Activated naive CD8-positive, alpha-beta T cell treated with anti-CD3 and anti-CD28 coated beads, Interleukin-2, amount 50 U/mL, for 24 hours (primary cell): Measurements from ENCODE around the gene AK4.
"Not testable (repeated sequence)": the region's sequence is repeated elsewhere in the genome, so short reads cannot be mapped to it uniquely, and the experiment has no call there.

ENCODE experiments used
- ATAC-seq: fragments of 150-1000 bp; cut with Tn5 transposase; one replicate; pipeline ENCODE4 v1.10.0; 2021
- DNase-seq: peaks from one replicate; pipeline ENCODE4 v3.0.0; 2021
- H3K27ac Mint-ChIP-seq: one replicate; pipeline ENCODE4 v1.8.0; 2021; ENCODE audit warnings: mild to moderate bottlenecking, mixed read lengths
- H3K27me3 Mint-ChIP-seq: one replicate; pipeline ENCODE4 v1.8.0; 2021; ENCODE audit warnings: mixed read lengths
- H3K36me3 Mint-ChIP-seq: one replicate; pipeline ENCODE4 v1.8.0; 2021; ENCODE audit warnings: low read depth, mixed read lengths
- H3K4me1 Mint-ChIP-seq: one replicate; pipeline ENCODE4 v1.8.0; 2021; ENCODE audit warnings: mixed read lengths
- H3K4me3 Mint-ChIP-seq: one replicate; pipeline ENCODE4 v1.8.0; 2021; ENCODE audit warnings: mild to moderate bottlenecking, moderate library complexity, mixed read lengths
- H3K9me3 Mint-ChIP-seq: one replicate; pipeline ENCODE4 v1.8.0; 2021; ENCODE audit warnings: mixed read lengths

Gene AK4

DNA sequence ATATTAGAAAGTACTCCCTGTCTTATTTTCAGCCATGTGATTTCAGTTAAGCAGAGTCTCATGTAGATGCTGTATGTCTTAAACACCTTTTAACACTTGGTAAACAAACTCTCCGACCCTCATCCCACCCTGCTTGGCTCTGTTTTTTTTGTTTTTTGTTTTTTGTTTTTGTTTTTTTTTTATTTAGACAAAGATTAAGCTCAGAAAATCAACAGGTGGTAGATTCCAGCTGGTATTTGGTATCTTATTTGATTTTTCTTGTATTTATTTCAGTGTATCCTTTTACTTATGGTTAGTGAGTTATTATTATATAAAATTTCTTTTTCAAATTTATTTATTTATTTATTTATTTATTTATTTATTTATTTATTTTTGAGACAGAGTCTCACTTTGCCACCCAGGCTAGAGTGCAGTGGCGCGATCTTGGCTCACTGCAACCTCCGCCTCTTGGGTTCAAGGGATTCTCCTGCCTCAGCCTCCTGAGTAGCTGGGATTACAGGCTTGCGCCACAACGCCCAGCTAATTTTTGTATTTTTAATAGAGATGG lies 4.8 kb upstream of the AK4 start:
- not testable (repeated sequence) for DNase-seq, H3K4me1 Mint-ChIP-seq, H3K9me3 Mint-ChIP-seq, H3K36me3 Mint-ChIP-seq, H3K4me3 Mint-ChIP-seq, ATAC-seq, H3K27ac Mint-ChIP-seq
- H3K27me3 Mint-ChIP-seq, result peaks cover 42% of the 10 kb centered on the region

DNA sequence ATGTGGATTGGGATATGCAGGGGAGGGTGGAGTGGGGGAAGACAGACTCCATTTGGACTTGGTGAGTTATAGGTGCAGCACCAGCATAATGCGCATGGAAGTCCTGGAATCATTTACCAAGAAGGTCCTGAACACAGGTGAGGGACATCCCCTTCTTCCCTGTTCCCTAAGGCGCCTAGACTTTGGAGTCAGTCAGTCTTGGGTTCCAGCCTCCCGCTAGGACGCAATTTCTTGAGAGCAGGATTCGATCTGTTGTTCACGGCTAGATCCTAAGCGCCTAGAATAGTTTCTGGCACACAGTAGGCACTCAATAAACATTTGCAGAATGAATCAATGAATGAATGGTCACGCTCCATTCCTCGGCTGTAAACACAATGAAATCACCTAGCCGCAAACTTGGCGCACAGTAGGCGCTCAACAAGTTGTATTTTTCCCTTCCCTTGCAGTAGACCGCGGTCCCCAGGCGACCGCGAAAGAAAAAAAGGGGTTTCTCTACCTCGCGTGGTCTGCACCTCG lies 1.0 kb upstream of the AK4 start:
- peak overlapping the region; percentile 54 for H3K27ac Mint-ChIP-seq
- DNase-seq (no peak), ATAC-seq (no peak)
- H3K4me3 Mint-ChIP-seq, result peak overlapping the region; percentile 75
- H3K36me3 Mint-ChIP-seq, result peaks cover 15% of the 10 kb centered on the region
- H3K4me1 Mint-ChIP-seq, result peaks cover 20% of the 10 kb centered on the region
- H3K27me3 Mint-ChIP-seq, result peaks cover 54% of the 10 kb centered on the region
- H3K9me3 Mint-ChIP-seq, result no peaks in the 10 kb centered on the region

DNA sequence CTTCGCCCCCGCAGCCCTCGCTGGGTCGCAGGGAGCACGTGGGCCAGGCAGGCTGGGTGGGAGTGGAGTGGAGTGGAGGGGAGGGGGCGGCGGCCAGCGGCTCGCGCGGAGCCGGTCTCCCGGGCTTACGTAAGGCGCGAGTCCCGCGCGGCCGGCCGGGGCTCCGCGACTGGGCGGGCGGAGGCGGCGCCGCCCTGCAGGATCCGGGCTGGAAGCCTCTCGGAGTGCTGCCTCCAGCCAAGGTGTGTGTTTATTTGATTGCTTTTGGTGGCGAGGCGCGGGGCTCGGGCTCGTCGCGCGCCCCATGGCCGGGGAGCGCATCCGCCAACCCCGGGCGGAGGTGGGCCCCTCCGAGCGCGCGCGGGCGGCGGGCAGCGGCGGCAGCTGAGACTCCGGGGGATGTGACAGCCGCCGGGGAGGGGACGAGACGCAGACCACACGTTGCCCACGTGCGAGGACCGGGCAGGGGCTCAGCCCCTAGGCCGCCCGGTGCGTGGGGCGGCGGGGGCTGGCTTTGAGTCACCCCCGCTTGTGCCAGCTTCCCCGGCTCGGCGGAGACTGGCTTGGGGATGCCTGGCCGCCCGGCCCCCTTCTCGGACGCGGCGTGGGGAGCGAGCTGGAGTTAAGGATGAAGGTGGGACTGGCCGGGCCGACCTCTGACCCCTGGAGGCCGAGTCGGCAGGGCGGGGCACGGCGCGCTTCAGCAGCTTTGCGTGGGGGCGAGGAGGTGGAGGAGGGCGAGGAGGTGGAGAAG lies 402 bp upstream of the AK4 start:
- H3K27me3 Mint-ChIP-seq, result peaks cover 50% of the 10 kb centered on the region
- H3K27ac Mint-ChIP-seq, result peak overlapping the region; percentile 85
- peaks cover 20% of the 10 kb centered on the region for H3K4me1 Mint-ChIP-seq
- H3K36me3 Mint-ChIP-seq, result peaks cover 15% of the 10 kb centered on the region
- ATAC-seq (peak; percentile 48), DNase-seq (peak; percentile 69)
- H3K9me3 Mint-ChIP-seq, result no peaks in the 10 kb centered on the region
- peak overlapping the region; percentile 75 for H3K4me3 Mint-ChIP-seq

DNA sequence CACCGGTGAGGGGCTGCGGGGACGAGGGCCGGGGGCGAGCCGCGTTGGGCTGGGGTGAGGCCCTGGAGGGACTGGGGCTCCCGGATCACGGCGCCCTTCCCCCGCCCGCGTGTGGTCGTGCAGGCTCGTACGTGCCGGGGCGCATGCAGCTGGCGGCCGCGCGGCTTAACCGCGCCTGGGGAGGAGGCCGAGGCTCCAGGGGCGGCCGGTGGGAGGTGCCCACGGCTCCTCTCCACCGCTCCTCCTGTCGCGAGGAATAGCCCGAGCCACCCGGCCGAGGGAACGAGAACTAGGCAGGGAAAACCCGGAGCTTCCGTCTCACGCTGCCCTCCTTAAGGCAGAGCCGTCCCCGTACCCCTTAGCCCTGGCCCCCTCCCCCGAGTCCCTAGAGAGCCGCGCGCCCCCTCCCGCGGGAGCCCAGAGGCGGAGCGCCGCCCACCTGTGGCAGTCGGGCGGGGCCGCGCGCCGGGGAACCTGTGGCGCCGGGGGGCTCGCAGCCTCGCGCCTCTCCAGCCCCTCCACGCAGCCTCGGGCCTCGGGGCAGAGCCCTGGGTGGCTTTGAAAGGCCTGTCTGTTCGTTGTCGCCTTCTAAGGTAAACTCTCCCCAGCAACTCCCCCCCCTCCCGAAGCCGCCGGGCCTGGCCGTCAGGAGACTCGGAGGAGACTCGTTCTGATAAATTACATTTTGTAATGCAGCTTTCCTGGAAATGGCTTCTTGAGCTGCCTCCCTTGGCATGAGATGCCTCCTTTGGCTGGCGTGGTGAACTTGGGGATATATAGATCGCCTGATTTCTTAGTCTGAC lies 746 bp downstream of the AK4 start:
- peaks cover 50% of the 10 kb centered on the region for H3K27me3 Mint-ChIP-seq
- H3K27ac Mint-ChIP-seq, result peak overlapping the region; percentile 85
- DNase-seq, result peak; percentile 87

DNA sequence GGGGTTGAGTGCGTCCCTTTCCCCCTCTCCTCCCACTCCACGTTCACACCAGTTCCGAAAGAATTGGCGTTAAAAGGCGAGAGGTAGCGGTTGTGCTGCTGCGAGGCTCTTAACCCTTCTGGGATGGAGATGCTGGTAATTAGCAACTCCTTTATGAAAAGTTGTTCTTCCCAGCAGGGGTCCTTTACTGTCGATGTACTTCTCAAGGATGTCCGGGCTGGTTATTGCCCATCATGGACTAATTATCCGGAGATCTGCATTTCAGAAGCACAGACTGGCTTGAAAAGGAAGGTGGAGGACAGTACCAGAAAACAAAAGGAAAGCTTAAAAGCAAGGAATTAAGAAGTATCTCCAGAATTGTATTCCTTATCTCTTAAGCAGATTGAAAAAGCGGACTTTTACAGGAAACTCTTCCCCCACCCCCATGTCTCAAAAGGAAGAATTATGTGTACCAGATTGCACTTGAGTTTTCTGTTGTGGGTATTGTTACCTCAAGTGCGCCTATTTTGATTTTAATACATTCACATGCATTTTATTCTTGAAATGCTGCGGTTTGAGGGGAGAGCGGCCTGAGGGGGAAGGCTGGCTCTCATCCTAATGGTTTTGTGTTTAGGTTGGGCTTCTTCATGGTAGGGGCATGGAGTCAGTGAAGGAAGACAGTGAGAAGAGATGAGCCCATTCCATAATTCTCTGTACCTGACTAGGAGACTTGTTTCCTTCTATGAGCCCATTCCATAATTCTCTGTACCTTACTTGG lies 1.5 kb downstream of the AK4 start:
- H3K27me3 Mint-ChIP-seq, result peaks cover 45% of the 10 kb centered on the region
- peaks cover 17% of the 10 kb centered on the region for H3K36me3 Mint-ChIP-seq
- no peaks in the 10 kb centered on the region for H3K9me3 Mint-ChIP-seq
- ATAC-seq (no peak), DNase-seq (no peak)
- H3K4me3 Mint-ChIP-seq, result peak overlapping the region; percentile 75
- peak overlapping the region; percentile 23 for H3K27ac Mint-ChIP-seq
- H3K4me1 Mint-ChIP-seq, result peaks cover 20% of the 10 kb centered on the region

More for the DNA sequence above, 746 bp downstream of the AK4 start:
- Mint-ChIP-seq H3K4me1 (peaks cover 20% of the 10 kb centered on the region), H3K36me3 (peaks cover 15% of the 10 kb centered on the region), H3K9me3 (no peaks in the 10 kb centered on the region), H3K4me3 (peak overlapping the region; percentile 75)
- ATAC-seq, result peak; percentile 70

DNA sequence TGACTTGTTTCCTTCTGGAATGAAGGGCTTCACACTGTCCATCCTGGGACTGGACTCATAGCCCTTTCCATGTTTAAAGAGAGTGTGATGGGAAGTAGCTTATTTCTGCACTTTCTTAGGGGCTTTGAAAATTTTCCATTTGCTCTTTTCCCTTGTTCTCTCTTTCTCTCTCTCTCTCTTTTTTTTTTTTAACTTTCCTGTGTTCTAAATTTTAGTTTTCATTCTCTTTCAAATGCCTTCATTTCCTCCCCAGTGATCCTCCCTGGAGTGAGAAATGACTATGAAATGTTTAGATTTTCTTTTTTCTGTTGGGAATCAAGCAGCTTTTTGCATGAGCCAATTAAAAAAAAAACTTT lies 2.1 kb downstream of the AK4 start:
- peak overlapping the region; percentile 75 for H3K4me3 Mint-ChIP-seq
- peaks cover 20% of the 10 kb centered on the region for H3K4me1 Mint-ChIP-seq
- H3K27me3 Mint-ChIP-seq, result peaks cover 39% of the 10 kb centered on the region
- no peaks in the 10 kb centered on the region for H3K9me3 Mint-ChIP-seq
- H3K36me3 Mint-ChIP-seq, result peaks cover 17% of the 10 kb centered on the region
- no peak overlapping the region for H3K27ac Mint-ChIP-seq
- ATAC-seq (no peak), DNase-seq (no peak)

DNA sequence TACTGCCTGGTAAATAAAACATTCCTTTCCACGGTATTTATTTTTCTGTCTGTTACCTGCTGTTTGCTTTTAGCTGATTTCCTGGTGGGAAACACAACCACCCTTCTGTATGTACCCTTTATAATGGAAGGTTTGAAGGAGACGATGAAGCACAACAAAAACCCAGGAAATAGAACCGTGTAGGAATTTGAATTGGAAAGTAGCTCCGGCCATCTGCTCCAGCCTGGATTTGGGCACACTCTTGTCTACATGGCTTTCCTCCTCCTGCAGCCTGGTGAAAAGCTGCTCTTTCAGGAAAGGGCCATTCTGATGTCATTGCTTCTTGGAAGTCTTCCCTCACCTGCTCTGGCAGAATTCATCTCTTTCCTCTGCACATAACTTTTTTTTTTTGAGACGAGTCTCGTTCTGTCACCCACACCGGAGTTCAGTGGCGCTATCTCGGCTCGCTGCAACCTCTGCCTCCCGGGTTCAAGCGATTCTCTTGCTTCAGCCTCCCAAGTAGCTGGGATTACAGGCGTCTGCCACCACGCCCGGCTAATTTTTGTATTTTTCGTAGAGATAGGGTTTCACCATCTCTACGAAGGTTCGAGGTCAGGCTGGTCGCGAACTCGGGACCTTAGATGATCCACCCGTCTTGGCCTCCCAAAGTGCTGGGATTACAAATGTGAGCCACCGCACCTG lies 2.7 kb downstream of the AK4 start:
- Mint-ChIP-seq H3K27me3 (peaks cover 33% of the 10 kb centered on the region), H3K4me3 (no peak overlapping the region), H3K4me1 (peaks cover 20% of the 10 kb centered on the region), H3K9me3 (no peaks in the 10 kb centered on the region), H3K36me3 (peaks cover 17% of the 10 kb centered on the region), H3K27ac (no peak overlapping the region)
- DNase-seq (no peak), ATAC-seq (no peak)

DNA sequence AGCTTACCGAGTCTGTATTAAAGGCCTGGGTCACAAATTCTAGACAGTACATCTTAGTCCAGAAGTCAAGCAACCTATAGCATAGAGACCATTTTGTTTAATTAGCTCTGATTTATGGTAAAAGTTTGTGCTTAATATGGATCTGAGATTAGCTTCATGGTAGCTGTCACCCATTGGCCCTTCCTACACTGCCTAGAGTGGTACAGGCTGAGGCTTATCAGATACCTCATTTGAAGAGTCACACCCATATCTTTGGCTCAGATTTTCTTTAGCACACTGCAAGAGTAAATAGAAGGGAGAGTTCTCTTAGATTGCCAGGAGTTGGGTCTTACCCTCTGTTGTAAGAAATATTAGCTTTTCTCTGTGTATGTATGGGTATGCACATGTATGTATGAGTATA lies 3.6 kb downstream of the AK4 start:
- H3K27me3 Mint-ChIP-seq, result peaks cover 24% of the 10 kb centered on the region
- peaks cover 17% of the 10 kb centered on the region for H3K36me3 Mint-ChIP-seq
- no peak for DNase-seq
- no peaks in the 10 kb centered on the region for H3K9me3 Mint-ChIP-seq
- no peak overlapping the region for H3K27ac Mint-ChIP-seq
- ATAC-seq, result no peak
- no peak overlapping the region for H3K4me3 Mint-ChIP-seq
- H3K4me1 Mint-ChIP-seq, result peaks cover 17% of the 10 kb centered on the region

DNA sequence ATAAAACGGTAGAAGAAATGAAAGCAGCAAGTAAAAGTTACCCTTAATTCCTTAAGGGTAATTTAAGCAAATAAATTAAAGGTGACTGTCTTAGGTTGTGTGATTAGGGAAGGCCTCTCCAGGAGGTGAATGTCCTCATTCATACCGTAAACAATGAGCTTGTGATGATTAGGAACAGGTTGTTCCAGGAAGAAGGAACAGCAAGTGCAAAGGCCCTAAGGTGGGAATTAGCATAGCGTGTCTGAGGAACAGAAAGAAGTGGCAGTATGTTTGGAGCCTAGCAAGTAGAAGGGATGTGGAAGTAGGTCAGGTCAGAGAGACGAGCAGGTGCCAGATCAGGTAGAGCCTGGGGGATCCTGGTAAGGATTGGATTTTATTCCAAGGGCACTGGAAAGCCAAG lies 5.6 kb downstream of the AK4 start:
- H3K4me1 Mint-ChIP-seq, result peaks cover 13% of the 10 kb centered on the region

DNA sequence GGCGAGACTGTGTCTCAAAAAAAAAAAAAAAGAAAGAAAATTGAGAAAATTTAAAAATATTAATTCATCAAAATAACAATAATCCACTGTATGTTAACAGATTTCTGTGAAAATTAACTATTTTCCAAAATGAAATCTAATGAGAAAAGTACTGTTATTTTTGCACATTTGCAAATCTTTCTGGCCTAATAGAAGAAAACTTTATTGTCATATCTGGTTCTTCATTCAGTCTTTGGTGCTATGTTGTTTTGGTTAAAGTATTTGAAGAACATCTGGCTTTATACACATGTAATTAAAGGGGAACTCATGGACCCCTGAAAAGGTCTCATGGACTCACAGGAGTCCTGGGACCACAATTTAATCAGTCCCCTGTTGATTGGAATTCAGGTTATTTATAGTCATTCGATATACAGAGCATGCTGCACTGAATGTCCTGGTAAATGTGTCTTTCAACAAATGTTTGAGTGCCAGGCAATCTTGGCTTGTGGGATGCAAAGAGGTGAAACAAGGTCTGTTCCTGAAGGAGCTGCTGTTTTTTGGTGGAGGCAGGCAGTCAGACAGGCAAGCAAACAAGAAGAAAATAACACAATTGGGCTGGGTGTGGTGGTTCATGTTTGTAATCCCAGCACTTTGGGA lies 9.0 kb downstream of the AK4 start:
- Mint-ChIP-seq H3K4me3 (no peak overlapping the region), H3K4me1 (no peaks in the 10 kb centered on the region), H3K36me3 (peaks cover 6% of the 10 kb centered on the region), H3K27me3 (peaks cover 2% of the 10 kb centered on the region), H3K27ac (no peak overlapping the region), H3K9me3 (no peaks in the 10 kb centered on the region)
- no peak for ATAC-seq
- DNase-seq, result no peak

More for the DNA sequence above, 5.6 kb downstream of the AK4 start:
- no peak overlapping the region for H3K27ac Mint-ChIP-seq
- no peaks in the 10 kb centered on the region for H3K9me3 Mint-ChIP-seq
- peaks cover 19% of the 10 kb centered on the region for H3K27me3 Mint-ChIP-seq
- ATAC-seq (no peak), DNase-seq (no peak)
- no peak overlapping the region for H3K4me3 Mint-ChIP-seq
- peaks cover 22% of the 10 kb centered on the region for H3K36me3 Mint-ChIP-seq

DNA sequence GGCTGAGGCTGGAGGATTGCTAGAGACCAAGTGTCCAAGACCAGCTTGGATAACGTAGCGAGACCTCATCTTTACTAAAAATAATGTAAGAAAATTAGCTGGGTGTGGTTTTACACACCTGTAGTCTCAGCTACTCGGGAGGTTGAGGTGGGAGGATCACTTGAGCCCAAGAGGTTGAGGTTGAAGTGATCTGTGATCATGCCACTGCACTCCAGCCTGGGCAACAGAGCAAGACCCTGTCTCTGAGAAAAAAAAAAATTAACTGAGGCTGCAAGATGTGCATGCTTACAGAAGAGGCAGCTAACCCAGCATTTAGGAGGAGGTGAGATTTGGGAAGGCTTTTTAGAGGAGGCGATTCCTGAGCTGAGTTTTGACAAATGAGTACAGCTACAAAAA lies 9.5 kb downstream of the AK4 start:
- ATAC-seq (no peak), DNase-seq (no peak)
- Mint-ChIP-seq H3K4me1 (no peaks in the 10 kb centered on the region), H3K27me3 (peaks cover 2% of the 10 kb centered on the region), H3K9me3 (no peaks in the 10 kb centered on the region), H3K36me3 (peaks cover 6% of the 10 kb centered on the region), H3K27ac (no peak overlapping the region), H3K4me3 (no peak overlapping the region)

DNA sequence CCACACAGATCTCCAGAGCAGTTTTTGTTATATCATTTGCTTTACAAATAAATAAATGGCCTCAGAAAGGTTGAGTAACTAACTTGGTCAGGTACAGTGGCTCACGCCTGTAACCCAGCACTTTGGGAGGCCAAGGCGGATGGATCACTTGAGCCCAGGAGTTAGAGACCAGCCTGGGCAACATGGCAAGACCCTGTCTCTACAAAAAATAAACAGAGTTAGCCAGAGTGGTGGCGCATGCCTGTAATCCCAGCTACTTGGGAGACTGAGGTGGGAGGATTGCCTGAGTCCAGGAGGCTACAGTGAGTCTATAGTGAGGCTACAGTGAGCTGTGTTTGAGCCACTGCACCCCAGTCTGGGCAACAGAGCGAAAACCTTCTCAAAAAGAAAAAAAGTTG lies 11.3 kb downstream of the AK4 start:
- not testable (repeated sequence) for ATAC-seq, H3K36me3 Mint-ChIP-seq, H3K27me3 Mint-ChIP-seq, H3K4me1 Mint-ChIP-seq, H3K9me3 Mint-ChIP-seq, H3K27ac Mint-ChIP-seq, DNase-seq, H3K4me3 Mint-ChIP-seq

DNA sequence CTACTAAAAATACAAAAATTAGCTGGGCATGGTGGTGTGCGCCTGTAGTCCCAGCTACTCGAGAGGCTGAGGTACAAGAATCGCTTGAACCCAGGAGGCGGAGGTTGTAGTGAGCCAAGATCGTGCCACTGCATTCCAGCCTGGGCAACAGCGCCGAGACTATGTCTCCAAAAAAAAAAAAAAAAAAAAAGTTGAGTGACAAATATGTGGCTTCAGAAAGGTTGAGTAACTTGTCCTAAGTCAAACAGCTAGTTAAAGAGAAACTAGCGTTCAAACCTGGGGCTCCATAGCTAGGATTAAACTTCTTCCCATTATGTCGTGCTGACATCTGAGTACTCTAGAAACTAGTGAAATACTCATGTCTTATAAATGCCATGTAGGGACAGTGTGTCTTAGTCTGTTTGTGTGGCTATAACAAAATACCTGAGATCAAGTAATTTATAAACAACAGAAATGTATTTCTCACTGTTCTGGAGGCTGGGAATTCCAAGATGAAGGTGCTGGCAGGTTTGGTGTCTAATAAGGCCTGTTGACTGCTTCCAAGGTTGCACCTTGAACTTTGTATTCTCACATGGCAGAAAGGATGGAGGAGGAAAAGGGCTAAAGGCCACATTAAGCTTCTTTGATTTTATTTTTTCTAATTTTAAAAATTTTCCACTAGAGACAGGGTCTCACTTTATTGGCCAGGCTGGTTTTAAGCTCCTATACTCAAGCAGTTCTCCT lies 12.0 kb downstream of the AK4 start:
- DNase-seq (no peak), ATAC-seq (no peak)
- Mint-ChIP-seq H3K36me3 (peaks cover 5% of the 10 kb centered on the region), H3K4me1 (peaks cover 5% of the 10 kb centered on the region), H3K4me3 (no peak overlapping the region), H3K9me3 (no peaks in the 10 kb centered on the region), H3K27ac (no peak overlapping the region), H3K27me3 (peaks cover 2% of the 10 kb centered on the region)
